MCF 10A (cell line): ENCODE measurements around the gene PPP1R2B. TPM values are rescaled to one million over a fixed set of nuclear protein-coding genes. Genes with fewer than 3 reads are reported as not detected.

Experiments used
- BruUV-seq: library from RNA; stranded (reverse); fragments of 400-500 nt; replicated peaks from 2 replicates; lab custom pipeline; 2021; lab: Mats Ljungman, UMichigan
- CTCF ChIA-PET: fragments of 300-600 bp; sonication (Branson Sonifier 250); formaldehyde crosslinking; extraction: SDS; loops from one replicate; lab custom pipeline; 2021; ENCODE audit warnings: antibody characterized with exemption, inconsistent platforms; lab: Yijun Ruan, JAX
- POLR2A ChIA-PET: fragments of 300-600, 350-650 bp; sonication (Branson Sonifier 250); formaldehyde crosslinking; extraction: SDS; loops from one replicate; lab custom pipeline; 2020; ENCODE audit warnings: antibody characterized with exemption, inconsistent platforms; lab: Yijun Ruan, JAX
- DNase-seq: peaks from one replicate; pipeline ENCODE4 v3.0.0-alpha.2; 2018; ENCODE audit not compliant: unreplicated experiment
- H3K27ac Mint-ChIP-seq: one replicate; pipeline ENCODE4 v1.8.0; 2022; ENCODE audit warnings: mild to moderate bottlenecking, low read depth, mixed read lengths; ENCODE audit not compliant: unreplicated experiment
- H3K27me3 Mint-ChIP-seq: one replicate; pipeline ENCODE4 v1.8.0; 2022; ENCODE audit warnings: mixed read lengths; ENCODE audit not compliant: insufficient read depth, unreplicated experiment
- H3K36me3 Mint-ChIP-seq: one replicate; pipeline ENCODE4 v1.8.0; 2022; ENCODE audit warnings: mild to moderate bottlenecking, moderate library complexity, mixed read lengths; ENCODE audit not compliant: insufficient read depth, unreplicated experiment
- H3K4me1 Mint-ChIP-seq: one replicate; pipeline ENCODE4 v1.8.0; 2022; ENCODE audit warnings: mixed read lengths; ENCODE audit not compliant: insufficient read depth, unreplicated experiment
- H3K4me3 Mint-ChIP-seq: one replicate; pipeline ENCODE4 v1.8.0; 2022; ENCODE audit warnings: mild to moderate bottlenecking, moderate library complexity, mixed read lengths; ENCODE audit not compliant: unreplicated experiment
- H3K9me3 Mint-ChIP-seq: one replicate; pipeline ENCODE4 v1.8.0; 2022; ENCODE audit warnings: mixed read lengths; ENCODE audit not compliant: unreplicated experiment
- CTCF ChIP-seq: fragments of 200-600 bp; IDR thresholded peaks from one replicate; pipeline ENCODE4 v1.8.0; 2022; ENCODE audit warnings: antibody characterized with exemption, mild to moderate bottlenecking; ENCODE audit not compliant: unreplicated experiment
- intact Hi-C: fragments of 100-400 bp; cut with micrococcal nuclease; formaldehyde crosslinking; loops from 2 replicates; pipeline ENCODE4 v1.14.1; 2022
- total RNA-seq: library from RNA; stranded (reverse); gene quantifications from 2 replicates; pipeline ENCODE4 v1.2.3, GENCODE V29; 2022

PPP1R2B gene
- total RNA-seq, 1 experiment from 2014 or later, result not detected

- Mint-ChIP-seq H3K9me3 (peaks cover 7% of the 10 kb centered on the region), H3K4me1 (no peaks in the 10 kb centered on the region), H3K4me3 (no peak overlapping the region), H3K27me3 (no peaks in the 10 kb centered on the region), H3K36me3 (no peaks in the 10 kb centered on the region), H3K27ac (no peak overlapping the region)
- intact Hi-C loops, result no loop called here
- no TSS peak for BruUV-seq
- ChIA-PET CTCF (interaction anchor here (0.6 to 0.7 kb wide), 3 partner anchors 11 to 12 kb away, joined by 3 read pairs; no protein-coding TSS in a partner anchor), POLR2A (interaction anchor here (0.6 to 1.6 kb wide), 2 partner anchors 12 to 904 kb away, joined by 3 to 4 read pairs; no protein-coding TSS in a partner anchor)
- no peak for DNase-seq
- TF ChIP-seq CTCF, result no peak
These were observed 15.3 kb downstream of the PPP1R2B start for GRCh38 chr5:156865427-156865826.

GRCh38 chr5:156870498-156870839 is 20.4 kb downstream of the PPP1R2B start:
- Mint-ChIP-seq H3K9me3 (peaks cover 12% of the 10 kb centered on the region), H3K27ac (no peak overlapping the region), H3K4me1 (no peaks in the 10 kb centered on the region), H3K27me3 (no peaks in the 10 kb centered on the region), H3K36me3 (no peaks in the 10 kb centered on the region), H3K4me3 (no peak overlapping the region)
- DNase-seq, result no peak
- intact Hi-C loops, result no loop called here
- BruUV-seq, result no TSS peak
- no peak for TF ChIP-seq CTCF
- POLR2A ChIA-PET, result no interaction called here
- CTCF ChIA-PET, result interaction anchor here (0.7 kb wide), 1 partner anchor 223 kb away, joined by 3 read pairs; no protein-coding TSS in a partner anchor

DNA sequence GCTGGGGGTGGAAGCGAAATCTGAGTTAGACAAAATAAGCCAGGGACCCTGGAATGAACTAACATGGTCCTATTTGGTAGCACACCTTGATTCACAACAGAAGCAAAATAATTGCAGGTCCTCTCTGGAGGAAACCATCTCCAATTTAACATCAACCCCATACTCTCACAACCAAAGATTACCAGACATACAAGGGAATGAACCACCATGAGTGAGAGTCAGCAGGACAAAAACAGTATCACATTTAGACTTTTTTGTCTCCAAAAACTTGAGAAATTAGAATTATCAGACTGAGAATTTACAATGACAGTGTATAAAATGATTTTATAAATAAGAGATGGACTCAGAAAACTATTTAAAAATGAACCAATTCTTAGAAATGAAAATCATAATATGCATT is 21.1 kb downstream of the PPP1R2B start:
- Mint-ChIP-seq H3K4me3 (no peak overlapping the region), H3K27me3 (no peaks in the 10 kb centered on the region), H3K4me1 (no peaks in the 10 kb centered on the region), H3K36me3 (no peaks in the 10 kb centered on the region), H3K27ac (no peak overlapping the region), H3K9me3 (peaks cover 12% of the 10 kb centered on the region)
- ChIA-PET POLR2A (no interaction called here), CTCF (no interaction called here)
- no peak for DNase-seq
- intact Hi-C loops, result no loop called here
- BruUV-seq, result no TSS peak
- no peak for TF ChIP-seq CTCF

- Mint-ChIP-seq H3K9me3 (no peaks in the 10 kb centered on the region), H3K4me1 (peaks cover 11% of the 10 kb centered on the region), H3K4me3 (no peak overlapping the region), H3K27me3 (no peaks in the 10 kb centered on the region), H3K36me3 (no peaks in the 10 kb centered on the region), H3K27ac (no peak overlapping the region)
- no peak for DNase-seq
- TF ChIP-seq CTCF, result no peak
- ChIA-PET POLR2A (interaction anchor here (1.0 kb wide), 1 partner anchor 16 kb away, joined by 4 read pairs; no protein-coding TSS in a partner anchor), CTCF (interaction anchor here (0.5 to 1.6 kb wide), 9 partner anchors 9 to 721 kb away, joined by 3 to 6 read pairs (median 3); no protein-coding TSS in a partner anchor)
- BruUV-seq, result no TSS peak
- intact Hi-C loops, result no loop called here
These were observed 29.7 kb downstream of the PPP1R2B start for GRCh38 chr5:156879665-156880285.
